ENCODE measurements around the gene RHBDF1. TPM values are rescaled to one million over a fixed set of nuclear protein-coding genes. Genes with fewer than 3 reads are reported as not detected.

Gene RHBDF1
- total and polyA plus RNA-seq, 9 of the 15 experiments (the other 6 are each of a cell fraction or from before 2014, with no cell fraction given) = 1.0 to 8.2 (median 4.2) TPM

- peaks cover 29 to 72% of the 10 kb centered on the region in 2 experiments for H3K4me1 ChIP-seq (replicated peaks in 1 of 2; ENCODE audit: control insufficient read depth in 2 of 2, insufficient read depth in 2 of 2, low read length in 2 of 2)
- ChIA-PET POLR2A (interaction anchor here (0.9 to 2.0 kb wide), 7 partner anchors 8 to 43 kb away, joined by 3 to 11 read pairs (median 4); no protein-coding TSS in a partner anchor), CTCF (ENCODE audit: low intra/inter-chr PET ratio) (interaction anchor here (1.0 kb wide), 1 partner anchor 19 kb away, joined by 3 read pairs; no protein-coding TSS in a partner anchor)
- peak; percentile 80 for ATAC-seq
- H3K79me2 ChIP-seq (ENCODE audit: control insufficient read depth, insufficient read depth, low read length) = peaks cover 29% of the 10 kb centered on the region
- peaks cover 5% of the 10 kb centered on the region for H3K9me1 ChIP-seq (ENCODE audit: control insufficient read depth, insufficient read depth, low read length)
- H3K4me2 ChIP-seq (ENCODE audit: insufficient read depth, low read length) = peak within 1 kb of the TSS; percentile 88
- no peak for FAIRE-seq
- peak within 1 kb of the TSS; percentile 93 for H3K4me3 ChIP-seq
- peak within 1 kb of the TSS; percentile 89 to 100 for H3K9ac ChIP-seq (ENCODE audit: insufficient read depth in 1 of 2, low read depth in 2 of 2, low read length in 2 of 2)
- 0% methylated on average over 32 of the region's 83 CpGs for WGBS (ENCODE audit: insufficient coverage, low coverage, missing lambda C conversion rate)
- in situ Hi-C loops (cut with MboI) = no loop called here
- intact Hi-C loops (cut with micrococcal nuclease) = no loop called here
- H4K20me1 ChIP-seq (replicated peaks; ENCODE audit: control insufficient read depth, insufficient read depth, low read length) = peaks cover 1% of the 10 kb centered on the region; the same call in 1 of the 2 replicates
- peak within 1 kb of the TSS; percentile 76 for H2AFZ ChIP-seq (ENCODE audit: low read depth, low read length)
- no peaks in the 10 kb centered on the region for H3K27me3 ChIP-seq (ENCODE audit: control insufficient read depth in 2 of 2, insufficient read depth in 2 of 2, low read length in 2 of 2)
- H3K27ac ChIP-seq (ENCODE audit: extremely low read depth, low read depth, low read length) = peak within 1 kb of the TSS; percentile 89
- no peaks in the 10 kb centered on the region; the same call in 1 of the 2 replicates for H3K9me3 ChIP-seq (replicated peaks; ENCODE audit: control insufficient read depth, insufficient read depth, low read depth, low read length)
- BruUV-seq (replicated peaks) = no TSS peak
- DNase-seq (ENCODE audit: extremely low read depth in 1 of 4, low spot score in 3 of 4) = peak; percentile 91 to 99 (median 99)
- peaks cover 27% of the 10 kb centered on the region; the same call in 2 of the 3 replicates for H3K36me3 ChIP-seq (ENCODE audit: control insufficient read depth, insufficient read depth, low read length)
- TF ChIP-seq RAD51 (IDR thresholded peaks at IDR 0.05; ENCODE audit: borderline replicate concordance, low read depth) (peak; percentile 15; the same call in 1 of the 2 replicates), VEZF1 (CRISPR knock-in tag; IDR thresholded peaks at IDR 0.05) (peak; percentile 98), JUN (IDR thresholded peaks at IDR 0.05; ENCODE audit: borderline replicate concordance, low read depth, low read length) (no peak), JUN (CRISPR knock-in tag; IDR thresholded peaks at IDR 0.05; ENCODE audit: borderline replicate concordance) (no peak), DMBX1 (CRISPR knock-in tag; IDR thresholded peaks at IDR 0.05; ENCODE audit: borderline replicate concordance) (no peak), SRSF7 (optimal IDR thresholded peaks at IDR 0.05; ENCODE audit: low read depth, low read length) (no peak), HNRNPK (IDR thresholded peaks at IDR 0.05; ENCODE audit: low read depth, low read length, poor library complexity, severe bottlenecking) (no peak), ARID4B (CRISPR knock-in tag; IDR thresholded peaks at IDR 0.05) (peak; percentile 60), STAG1 (CRISPR knock-in tag; IDR thresholded peaks at IDR 0.05; ENCODE audit: borderline replicate concordance) (no peak), PHF8 (IDR thresholded peaks at IDR 0.05; ENCODE audit: borderline replicate concordance, low read length) (peak; percentile 70; the same call in 1 of the 2 replicates), SIRT6 (IDR thresholded peaks at IDR 0.05; ENCODE audit: low read depth, low read length) (no peak)
- TF ChIP-seq, protein P1, sequence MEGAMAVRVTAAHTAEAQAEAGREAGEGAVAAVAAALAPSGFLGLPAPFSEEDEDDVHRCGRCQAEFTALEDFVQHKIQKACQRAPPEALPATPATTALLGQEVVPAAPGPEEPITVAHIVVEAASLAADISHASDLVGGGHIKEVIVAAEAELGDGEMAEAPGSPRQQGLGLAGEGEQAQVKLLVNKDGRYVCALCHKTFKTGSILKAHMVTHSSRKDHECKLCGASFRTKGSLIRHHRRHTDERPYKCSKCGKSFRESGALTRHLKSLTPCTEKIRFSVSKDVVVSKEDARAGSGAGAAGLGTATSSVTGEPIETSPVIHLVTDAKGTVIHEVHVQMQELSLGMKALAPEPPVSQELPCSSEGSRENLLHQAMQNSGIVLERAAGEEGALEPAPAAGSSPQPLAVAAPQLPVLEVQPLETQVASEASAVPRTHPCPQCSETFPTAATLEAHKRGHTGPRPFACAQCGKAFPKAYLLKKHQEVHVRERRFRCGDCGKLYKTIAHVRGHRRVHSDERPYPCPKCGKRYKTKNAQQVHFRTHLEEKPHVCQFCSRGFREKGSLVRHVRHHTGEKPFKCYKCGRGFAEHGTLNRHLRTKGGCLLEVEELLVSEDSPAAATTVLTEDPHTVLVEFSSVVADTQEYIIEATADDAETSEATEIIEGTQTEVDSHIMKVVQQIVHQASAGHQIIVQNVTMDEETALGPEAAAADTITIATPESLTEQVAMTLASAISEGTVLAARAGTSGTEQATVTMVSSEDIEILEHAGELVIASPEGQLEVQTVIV (CRISPR knock-in tag; IDR thresholded peaks at IDR 0.05; ENCODE audit: borderline replicate concordance) = 0 out of 2 replicates have a peak, but pooled peaks have one; percentile 44
These were observed 5.5 kb upstream of the RHBDF1 start, which contains the start of gene MPG for GRCh38 chr16:77807-78443. Gene MPG (plus strand): TSS chr16:78225. CDS start chr16:78310, 85 bp downstream.
